Karpas-422 (cell line): ENCODE data around the gene ANKRD40. TPM values are rescaled to one million over a fixed set of nuclear protein-coding genes. Genes with fewer than 3 reads are reported as not detected.

Experiments used
- DNase-seq: peaks from one replicate; pipeline ENCODE4 v3.0.0-alpha.2; 2015
- H2AFZ ChIP-seq: fragments of 200-600 bp; sonication (generic); 2 replicates; pipeline ENCODE4 v1.6.1; 2014; ENCODE audit warnings: antibody characterized with exemption, low read length, mixed read lengths
- H3K27ac ChIP-seq: fragments of 200-600 bp; sonication (generic); 2 replicates; pipeline ENCODE4 v1.5.1; 2014; ENCODE audit warnings: mild to moderate bottlenecking, low read length, moderate library complexity
- H3K27me3 ChIP-seq: fragments of 200-600 bp; sonication (generic); 2 replicates; pipeline ENCODE4 v1.6.1; 2014; ENCODE audit warnings: low read length, mixed read lengths
- H3K36me3 ChIP-seq: fragments of 200-600 bp; sonication (generic); 2 replicates; pipeline ENCODE4 v1.6.1; 2014; ENCODE audit warnings: low read length, mixed read lengths; ENCODE audit not compliant: insufficient read depth
- H3K4me1 ChIP-seq: fragments of 200-600 bp; sonication (generic); 2 replicates; pipeline ENCODE4 v1.6.1; 2014; ENCODE audit warnings: mild to moderate bottlenecking, low read length, mixed read lengths
- H3K4me2 ChIP-seq: fragments of 200-600 bp; sonication (generic); 2 replicates; pipeline ENCODE4 v1.6.1; 2014; ENCODE audit warnings: low read length, low read depth, mild to moderate bottlenecking; ENCODE audit not compliant: poor library complexity, severe bottlenecking
- H3K4me3 ChIP-seq: fragments of 200-600 bp; sonication (generic); 2 replicates; pipeline ENCODE4 v1.5.1; 2014; ENCODE audit warnings: mild to moderate bottlenecking, antibody characterized with exemption, low read length, mixed read lengths
- H3K79me2 ChIP-seq: fragments of 200-600 bp; sonication (generic); 2 replicates; pipeline ENCODE4 v1.6.1; 2014; ENCODE audit warnings: mild to moderate bottlenecking, low read length, mixed read lengths
- H3K9ac ChIP-seq: fragments of 200-600 bp; sonication (generic); 2 replicates; pipeline ENCODE4 v1.6.0; 2014; ENCODE audit warnings: low read length
- H3K9me2 ChIP-seq: fragments of 200-600 bp; sonication (generic), shearing (Covaris generic); replicated peaks from 2 replicates; pipeline ENCODE4 v1.6.0; 2014; ENCODE audit warnings: mild to moderate bottlenecking, low read length, moderate library complexity; ENCODE audit not compliant: insufficient read depth
- H3K9me3 ChIP-seq: fragments of 300-700, 200-600 bp; sonication (generic); 2 replicates; pipeline ENCODE4 v1.6.1; 2014; ENCODE audit warnings: low read length, mixed read lengths
- H4K20me1 ChIP-seq: fragments of 200-600 bp; sonication (generic); 2 replicates; pipeline ENCODE4 v1.6.1; 2014; ENCODE audit warnings: mild to moderate bottlenecking, antibody characterized with exemption, low read length, low read depth; ENCODE audit not compliant: insufficient read depth
- total RNA-seq: library from RNA; depleted of rRNA; stranded (reverse); fragments of >200 nt; shearing (Covaris generic); gene quantifications from 2 replicates; pipeline ENCODE4 v1.2.3, GENCODE V29; 2014; ENCODE audit warnings: low replicate concordance; rRNA removed

Gene ANKRD40, protein sequence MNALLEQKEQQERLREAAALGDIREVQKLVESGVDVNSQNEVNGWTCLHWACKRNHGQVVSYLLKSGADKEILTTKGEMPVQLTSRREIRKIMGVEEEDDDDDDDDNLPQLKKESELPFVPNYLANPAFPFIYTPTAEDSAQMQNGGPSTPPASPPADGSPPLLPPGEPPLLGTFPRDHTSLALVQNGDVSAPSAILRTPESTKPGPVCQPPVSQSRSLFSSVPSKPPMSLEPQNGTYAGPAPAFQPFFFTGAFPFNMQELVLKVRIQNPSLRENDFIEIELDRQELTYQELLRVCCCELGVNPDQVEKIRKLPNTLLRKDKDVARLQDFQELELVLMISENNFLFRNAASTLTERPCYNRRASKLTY
- total RNA-seq = 17.1 and 34.1 TPM in 2 replicates

DNA sequence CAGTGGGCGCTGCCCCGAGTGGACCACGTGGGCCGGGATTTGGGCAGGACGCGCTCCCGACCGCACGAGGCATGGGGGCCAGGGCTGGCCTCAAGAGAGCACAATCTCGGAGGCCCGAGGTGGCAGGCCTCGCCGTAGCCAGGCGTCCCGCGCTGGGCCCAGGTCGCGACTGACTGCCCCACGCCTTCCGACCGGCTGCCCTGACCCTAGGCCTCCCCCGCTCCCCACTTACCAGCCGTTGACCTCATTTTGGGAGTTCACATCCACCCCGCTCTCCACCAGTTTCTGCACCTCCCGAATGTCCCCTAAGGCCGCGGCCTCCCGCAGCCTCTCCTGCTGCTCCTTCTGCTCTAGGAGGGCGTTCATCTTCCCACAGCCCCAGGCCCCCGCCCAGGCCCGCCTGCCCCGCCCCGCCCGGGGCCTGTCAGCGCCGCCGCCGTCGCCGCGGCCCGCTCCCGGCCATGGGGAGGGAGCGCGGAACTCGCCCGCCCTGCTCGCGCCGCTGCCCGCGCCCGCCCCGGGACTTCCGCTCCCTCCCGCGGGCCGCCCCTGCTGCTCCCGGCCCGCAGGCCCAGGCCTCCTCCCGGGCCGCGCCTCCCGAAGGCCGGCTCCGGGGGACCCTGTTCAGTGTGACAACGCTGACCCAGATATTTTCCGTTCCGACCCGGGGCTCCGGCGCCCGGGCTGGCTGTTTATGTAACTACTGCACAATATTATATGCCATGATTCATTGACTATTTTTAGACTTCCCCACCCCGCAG lies at the start of gene ANKRD40:
Gene ANKRD40, minus strand, starts transcription at position 626 of the 761 bp plus-strand sequence. Its CDS starts 260 bp downstream, at position 366.
- no peaks in the 10 kb centered on the region for H3K9me3 ChIP-seq
- H3K9me2 ChIP-seq = no peaks in the 10 kb centered on the region
- H3K9ac ChIP-seq = peak within 1 kb of the TSS; percentile 90
- peak within 1 kb of the TSS; percentile 88 for H3K27ac ChIP-seq
- H3K79me2 ChIP-seq = peaks cover 66% of the 10 kb centered on the region
- H3K4me1 ChIP-seq = peaks cover 31% of the 10 kb centered on the region
- H3K36me3 ChIP-seq = peaks cover 8% of the 10 kb centered on the region; the same call in 1 of the 2 replicates
- no peaks in the 10 kb centered on the region for H3K27me3 ChIP-seq
- peak within 1 kb of the TSS; percentile 68; the same call in 1 of the 2 replicates for H2AFZ ChIP-seq
- peak within 1 kb of the TSS; percentile 91 for H3K4me3 ChIP-seq
- DNase-seq = peak; percentile 96
- H3K4me2 ChIP-seq = peak within 1 kb of the TSS; percentile 90
- H4K20me1 ChIP-seq = 0 out of 2 replicates have a peak, but pooled peaks cover 7% of the 10 kb centered on the region

DNA sequence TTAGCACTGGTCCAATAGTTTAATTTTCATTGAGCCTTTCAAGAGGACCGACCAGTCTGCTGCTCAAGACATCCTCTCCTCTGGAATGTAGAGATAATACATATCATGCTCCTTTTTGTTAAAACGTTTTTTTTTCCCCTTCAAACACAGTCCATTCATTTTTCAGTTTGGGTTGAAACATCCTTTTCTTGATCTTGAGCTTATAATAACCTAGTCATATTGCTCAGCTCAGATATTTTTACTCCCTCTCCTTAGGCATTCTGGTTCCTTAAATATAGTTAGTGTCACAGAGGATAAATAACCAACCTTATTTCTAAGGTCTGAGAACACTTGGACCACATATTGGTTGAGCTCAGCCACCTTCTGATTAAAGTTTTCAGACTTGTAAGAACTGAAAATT lies 46.8 kb upstream of the ANKRD40 start:
- Histone ChIP-seq H3K9ac (no peak overlapping the region), H3K9me3 (no peaks in the 10 kb centered on the region), H3K27ac (no peak overlapping the region), H3K36me3 (peaks cover 53% of the 10 kb centered on the region; the same call in 1 of the 2 replicates), H3K27me3 (no peaks in the 10 kb centered on the region), H3K4me1 (peaks cover 33% of the 10 kb centered on the region), H4K20me1 (no peaks in the 10 kb centered on the region), H3K4me3 (no peak overlapping the region), H2AFZ (no peak overlapping the region), H3K79me2 (0 out of 2 replicates have a peak, but pooled peaks cover 5% of the 10 kb centered on the region), H3K9me2 (no peaks in the 10 kb centered on the region), H3K4me2 (no peak overlapping the region)
- DNase-seq = no peak

DNA sequence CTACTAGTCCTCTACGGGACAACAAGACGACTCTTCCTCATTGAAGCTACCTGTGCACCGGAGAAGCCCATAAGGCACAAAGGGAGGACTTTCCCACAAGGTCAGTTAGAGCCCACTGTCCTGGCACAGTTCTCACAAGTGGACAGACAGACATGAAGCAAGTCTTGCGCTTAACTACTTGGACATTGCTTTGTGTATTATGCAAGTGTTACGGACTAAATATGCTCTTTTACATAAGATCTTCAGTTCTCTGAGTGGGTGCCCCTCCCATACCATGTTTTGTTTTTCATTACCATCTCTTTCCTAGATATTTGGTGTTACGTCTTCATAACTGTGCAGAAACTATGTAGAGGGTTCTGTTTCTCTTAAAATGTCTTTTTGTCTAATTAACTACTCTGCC lies 41.5 kb upstream of the ANKRD40 start:
- H3K4me3 ChIP-seq = no peak overlapping the region
- peaks cover 40% of the 10 kb centered on the region for H3K79me2 ChIP-seq
- peaks cover 36% of the 10 kb centered on the region for H3K4me1 ChIP-seq
- no peak overlapping the region for H3K9ac ChIP-seq
- peaks cover 93% of the 10 kb centered on the region for H3K36me3 ChIP-seq
- no peak overlapping the region for H3K27ac ChIP-seq
- no peaks in the 10 kb centered on the region for H3K9me3 ChIP-seq
- no peak for DNase-seq
- no peak overlapping the region for H2AFZ ChIP-seq
- no peaks in the 10 kb centered on the region for H3K27me3 ChIP-seq
- no peaks in the 10 kb centered on the region for H4K20me1 ChIP-seq
- no peak overlapping the region for H3K4me2 ChIP-seq
- H3K9me2 ChIP-seq = no peaks in the 10 kb centered on the region

DNA sequence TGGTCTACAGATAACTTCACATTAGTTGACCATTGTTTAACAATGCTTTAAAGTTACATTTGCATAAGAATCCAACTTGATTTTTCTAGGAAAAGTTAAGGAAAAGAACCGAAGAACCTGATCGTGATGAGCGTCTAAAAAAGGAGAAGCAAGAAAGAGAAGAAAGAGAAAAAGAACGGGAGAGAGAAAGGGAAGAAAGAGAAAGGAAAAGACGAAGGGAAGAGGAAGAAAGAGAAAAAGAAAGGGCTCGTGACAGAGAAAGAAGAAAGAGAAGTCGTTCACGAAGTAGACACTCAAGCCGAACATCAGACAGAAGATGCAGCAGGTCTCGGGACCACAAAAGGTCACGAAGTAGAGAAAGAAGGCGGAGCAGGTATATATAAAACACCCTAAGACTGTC lies 37.9 kb upstream of the ANKRD40 start:
- peaks cover 63% of the 10 kb centered on the region for H3K79me2 ChIP-seq
- no peak overlapping the region for H3K27ac ChIP-seq
- no peak overlapping the region for H3K4me3 ChIP-seq
- DNase-seq = no peak
- H3K9me2 ChIP-seq = no peaks in the 10 kb centered on the region
- H3K27me3 ChIP-seq = no peaks in the 10 kb centered on the region
- peaks cover 92% of the 10 kb centered on the region for H3K36me3 ChIP-seq
- no peak overlapping the region for H2AFZ ChIP-seq
- H3K4me2 ChIP-seq = no peak overlapping the region
- no peak overlapping the region for H3K9ac ChIP-seq
- H3K4me1 ChIP-seq = peaks cover 8% of the 10 kb centered on the region; the same call in 1 of the 2 replicates
- 0 out of 2 replicates have a peak, but pooled peaks cover 6% of the 10 kb centered on the region for H4K20me1 ChIP-seq
- H3K9me3 ChIP-seq = no peaks in the 10 kb centered on the region

DNA sequence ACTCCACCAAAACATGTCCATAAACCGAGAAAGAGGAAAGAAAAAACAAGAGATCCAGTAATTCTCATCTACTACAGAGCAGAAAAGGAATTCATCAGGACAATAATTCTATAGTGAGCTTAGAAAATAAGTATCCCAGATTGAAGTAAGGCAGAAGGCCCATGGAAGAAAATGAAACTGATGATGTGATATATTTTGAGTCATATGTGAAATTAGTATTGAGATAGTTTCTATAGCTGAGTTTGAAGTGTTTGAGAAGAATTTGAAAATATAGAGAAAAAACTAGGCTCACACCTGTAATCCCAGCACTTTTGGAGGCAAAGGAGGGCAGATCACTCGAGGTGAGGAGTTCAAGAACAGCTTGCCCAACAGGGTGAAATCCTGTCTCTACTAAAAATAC lies 31.4 kb upstream of the ANKRD40 start:
- H3K4me1 ChIP-seq = no peaks in the 10 kb centered on the region
- H3K27me3 ChIP-seq = no peaks in the 10 kb centered on the region
- H4K20me1 ChIP-seq = peaks cover 55% of the 10 kb centered on the region

DNA sequence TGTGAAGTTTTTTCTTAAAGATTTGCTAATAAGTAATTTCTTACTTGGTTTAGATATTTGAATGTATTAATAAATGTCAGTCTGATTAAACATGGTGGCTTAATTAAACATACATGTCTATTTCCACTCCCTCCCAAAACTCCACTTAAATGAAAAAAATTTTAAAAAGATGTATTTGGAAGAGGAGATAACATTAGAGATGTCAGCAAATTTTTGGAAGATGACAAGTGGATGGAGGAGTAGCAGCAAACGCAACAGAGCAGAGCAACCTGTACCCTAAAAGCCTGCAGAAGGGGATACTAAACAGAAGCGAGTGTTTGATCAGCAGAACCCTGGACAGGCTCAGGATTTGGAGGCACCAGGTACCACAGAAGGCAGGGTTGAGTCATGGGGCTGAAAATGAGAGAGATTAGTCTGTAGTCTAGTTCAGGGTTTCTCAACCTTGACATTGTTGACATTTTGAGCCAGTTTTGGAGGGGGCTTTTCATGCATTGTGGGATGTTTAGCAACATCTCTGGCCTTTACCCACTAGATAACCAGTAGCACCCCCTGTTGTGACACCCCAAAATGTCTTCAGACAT lies 29.5 kb upstream of the ANKRD40 start:
- no peak overlapping the region for H2AFZ ChIP-seq
- no peak overlapping the region for H3K9ac ChIP-seq
- peaks cover 94% of the 10 kb centered on the region for H3K79me2 ChIP-seq
- no peak overlapping the region for H3K4me2 ChIP-seq
- no peaks in the 10 kb centered on the region for H3K9me2 ChIP-seq
- peaks cover 54% of the 10 kb centered on the region; the same call in 1 of the 2 replicates for H3K36me3 ChIP-seq
- H3K4me3 ChIP-seq = no peak overlapping the region
- H3K9me3 ChIP-seq = no peaks in the 10 kb centered on the region
- DNase-seq = no peak
- no peaks in the 10 kb centered on the region for H3K27me3 ChIP-seq
- no peak overlapping the region for H3K27ac ChIP-seq
- H4K20me1 ChIP-seq = peaks cover 66% of the 10 kb centered on the region
- H3K4me1 ChIP-seq = no peaks in the 10 kb centered on the region

More for the DNA sequence above, 31.4 kb upstream of the ANKRD40 start:
- DNase-seq = no peak
- Histone ChIP-seq H3K4me3 (no peak overlapping the region), H3K9me3 (no peaks in the 10 kb centered on the region), H3K4me2 (no peak overlapping the region), H3K9me2 (no peaks in the 10 kb centered on the region), H2AFZ (no peak overlapping the region), H3K36me3 (peaks cover 69% of the 10 kb centered on the region; the same call in 1 of the 2 replicates), H3K9ac (no peak overlapping the region), H3K79me2 (peaks cover 89% of the 10 kb centered on the region), H3K27ac (no peak overlapping the region)

DNA sequence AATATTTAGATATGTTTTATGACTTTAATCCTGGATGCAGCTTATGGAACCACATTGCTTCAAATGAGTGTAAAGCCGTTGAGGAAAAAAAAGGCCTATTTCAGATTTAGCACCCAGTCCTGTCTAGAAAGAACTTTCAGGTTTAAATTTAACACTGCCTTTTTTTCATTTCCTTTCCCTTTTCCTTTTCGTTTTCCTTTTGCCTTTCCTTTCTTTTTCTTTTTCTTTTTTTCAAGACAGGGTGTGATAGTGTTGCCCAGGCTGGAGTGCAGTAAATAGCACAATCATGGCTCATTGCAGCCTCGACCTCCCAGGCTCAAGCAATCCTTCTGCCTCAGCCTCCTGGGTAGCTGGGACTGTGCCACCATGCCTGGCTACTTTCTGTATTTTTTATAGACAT lies 27.6 kb upstream of the ANKRD40 start:
- no peak overlapping the region for H3K4me3 ChIP-seq
- H4K20me1 ChIP-seq = peaks cover 80% of the 10 kb centered on the region
- H3K79me2 ChIP-seq = peaks cover 100% of the 10 kb centered on the region
- H3K27me3 ChIP-seq = no peaks in the 10 kb centered on the region
- no peak overlapping the region for H3K27ac ChIP-seq
- no peak overlapping the region for H3K9ac ChIP-seq
- no peak overlapping the region for H3K4me2 ChIP-seq
- H3K36me3 ChIP-seq = peaks cover 37% of the 10 kb centered on the region; the same call in 1 of the 2 replicates
- no peak for DNase-seq
- no peaks in the 10 kb centered on the region for H3K9me2 ChIP-seq
- H2AFZ ChIP-seq = no peak overlapping the region
- no peaks in the 10 kb centered on the region for H3K9me3 ChIP-seq
- H3K4me1 ChIP-seq = no peaks in the 10 kb centered on the region
